HG02610 (cell line): ENCODE data around the gene RNF2.
"Not testable (repeated sequence)": the region's sequence is repeated elsewhere in the genome, so short reads cannot be mapped to it uniquely, and the experiment has no call there.

Source experiments
- ATAC-seq: cut with Tn5 transposase; IDR thresholded peaks from one replicate; pipeline ENCODE4 v1.9.1; 2021; ENCODE audit warnings: mild to moderate bottlenecking, moderate library complexity; ENCODE audit not compliant: unreplicated experiment

RNF2 gene

DNA sequence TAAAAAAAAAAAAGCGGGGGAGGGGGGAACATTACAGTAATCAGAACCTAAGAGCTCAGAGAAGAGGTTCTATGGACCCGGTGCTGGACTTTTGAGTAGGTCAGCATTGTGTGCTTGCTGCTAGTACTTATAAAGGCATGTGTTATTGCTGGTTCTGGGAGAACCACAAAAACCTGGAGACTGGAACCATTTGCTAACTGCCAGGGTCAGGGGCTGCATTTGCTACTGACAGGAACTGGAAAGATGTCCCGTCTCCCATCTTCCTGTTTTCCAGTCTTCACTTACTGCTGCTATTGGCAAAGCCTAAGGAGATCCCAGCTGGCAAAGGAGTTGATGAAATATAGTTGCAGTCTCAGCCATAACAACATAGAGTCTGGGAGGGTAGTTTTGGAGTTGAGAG lies 4.3 kb downstream of the RNF2 start:
- no peak for ATAC-seq

GRCh38 chr1:185050823-185051451 lies 5.6 kb downstream of the RNF2 start:
- ATAC-seq = no peak

GRCh38 chr1:185053204-185053603 lies 7.8 kb downstream of the RNF2 start:
- no peak for ATAC-seq

DNA sequence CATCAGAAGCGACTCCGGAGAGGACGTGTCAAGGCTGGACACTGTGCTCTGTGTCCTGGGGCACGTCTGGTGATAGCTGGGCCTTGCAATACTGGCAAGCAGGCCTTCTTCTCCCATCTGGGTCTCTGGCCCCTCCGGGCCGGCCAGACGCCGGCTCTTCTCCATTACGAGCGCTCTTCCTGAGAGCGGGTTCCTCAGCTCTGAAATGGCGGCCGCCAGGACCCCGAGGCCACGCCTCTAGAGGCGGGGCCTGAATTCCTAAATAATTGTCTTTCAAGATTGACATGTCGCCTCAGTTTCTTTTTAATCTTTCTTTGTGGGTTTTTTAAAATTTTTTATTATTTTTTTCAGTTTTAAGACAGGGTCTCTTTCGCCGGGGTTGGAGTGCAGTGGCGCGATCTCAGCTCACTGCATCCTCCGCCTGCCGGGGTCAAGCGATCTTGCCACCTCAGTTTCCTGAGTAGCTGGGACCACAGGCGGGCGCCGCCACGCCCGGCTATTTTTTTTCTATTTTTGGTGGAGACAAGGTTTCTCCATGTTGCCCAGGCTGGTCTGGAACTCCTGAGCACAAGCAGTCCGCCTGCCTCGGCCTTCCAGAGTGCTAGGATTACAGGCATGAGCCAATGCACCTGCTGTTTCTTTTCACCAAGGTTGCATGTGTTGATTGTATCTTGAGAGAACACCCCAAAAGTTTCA lies 9.2 kb downstream of the RNF2 start:
- ATAC-seq = no peak

DNA sequence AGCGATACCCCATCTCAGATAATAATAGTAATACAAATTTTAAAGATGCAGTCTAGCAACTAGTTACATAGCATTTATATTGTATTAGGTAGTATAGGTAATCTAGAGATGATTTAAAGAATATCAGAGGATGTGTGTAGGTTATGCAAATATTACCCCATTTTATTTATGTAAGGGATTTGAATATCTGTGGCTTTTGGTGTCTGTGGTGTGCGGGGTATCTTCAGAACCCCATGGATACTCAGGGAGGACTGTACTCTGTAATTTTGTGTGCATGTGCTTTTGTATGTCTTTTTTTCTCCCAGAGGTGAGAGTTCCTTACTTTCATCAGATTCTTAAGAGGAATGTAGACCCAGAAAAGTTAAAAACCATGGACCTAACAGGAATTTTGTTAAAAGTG lies 12.8 kb downstream of the RNF2 start:
- peak; percentile 44 for ATAC-seq

DNA sequence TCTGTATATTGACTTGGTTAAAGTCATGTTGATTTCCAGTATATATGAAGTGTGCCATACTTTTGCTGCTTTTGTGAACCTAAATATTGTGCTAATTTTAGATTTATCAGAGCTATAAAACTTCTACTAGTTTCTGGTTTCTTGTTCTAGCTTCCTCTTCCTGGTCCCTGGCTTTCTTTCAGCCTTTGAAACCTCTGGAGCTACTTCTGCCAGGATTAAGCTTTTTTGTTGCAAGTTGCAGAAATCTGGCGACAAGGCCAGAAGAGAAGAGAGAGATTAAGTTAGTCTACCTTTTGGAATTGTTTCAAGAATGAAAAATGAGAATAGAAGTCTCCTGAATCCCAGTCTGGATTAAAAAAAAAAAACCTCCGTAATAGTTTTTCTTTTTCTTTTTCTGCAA lies 13.5 kb downstream of the RNF2 start:
- ATAC-seq = no peak

DNA sequence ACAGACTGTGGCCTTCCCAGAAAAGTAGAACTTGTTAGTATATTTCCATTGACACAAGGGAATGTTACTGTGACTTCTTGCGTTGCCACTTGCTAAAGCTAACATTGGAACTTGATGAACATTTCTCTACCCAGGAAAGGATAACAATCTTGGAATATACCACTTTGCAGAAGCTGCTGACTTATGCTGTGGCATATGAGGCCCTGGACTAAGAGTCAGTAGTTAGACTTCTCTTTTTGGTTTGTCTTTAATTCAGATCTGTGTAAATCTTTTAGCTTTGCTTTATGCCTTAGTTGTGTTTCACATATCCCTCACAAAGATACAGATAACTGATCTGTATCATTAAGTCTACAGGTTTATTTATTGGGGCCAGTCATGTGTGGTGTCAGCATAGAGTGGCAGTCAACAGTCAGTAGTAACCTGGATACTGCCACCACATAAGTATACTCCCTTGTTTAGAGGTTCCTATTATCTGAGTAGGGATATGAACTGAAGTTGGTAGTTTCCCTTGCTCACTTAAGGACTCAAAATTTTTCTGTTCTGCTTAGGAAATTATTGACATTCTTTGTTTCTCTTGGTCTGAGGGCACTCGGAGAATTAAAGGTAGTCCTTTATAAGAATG lies 14.7 kb downstream of the RNF2 start:
- ATAC-seq = peak; percentile 56

DNA sequence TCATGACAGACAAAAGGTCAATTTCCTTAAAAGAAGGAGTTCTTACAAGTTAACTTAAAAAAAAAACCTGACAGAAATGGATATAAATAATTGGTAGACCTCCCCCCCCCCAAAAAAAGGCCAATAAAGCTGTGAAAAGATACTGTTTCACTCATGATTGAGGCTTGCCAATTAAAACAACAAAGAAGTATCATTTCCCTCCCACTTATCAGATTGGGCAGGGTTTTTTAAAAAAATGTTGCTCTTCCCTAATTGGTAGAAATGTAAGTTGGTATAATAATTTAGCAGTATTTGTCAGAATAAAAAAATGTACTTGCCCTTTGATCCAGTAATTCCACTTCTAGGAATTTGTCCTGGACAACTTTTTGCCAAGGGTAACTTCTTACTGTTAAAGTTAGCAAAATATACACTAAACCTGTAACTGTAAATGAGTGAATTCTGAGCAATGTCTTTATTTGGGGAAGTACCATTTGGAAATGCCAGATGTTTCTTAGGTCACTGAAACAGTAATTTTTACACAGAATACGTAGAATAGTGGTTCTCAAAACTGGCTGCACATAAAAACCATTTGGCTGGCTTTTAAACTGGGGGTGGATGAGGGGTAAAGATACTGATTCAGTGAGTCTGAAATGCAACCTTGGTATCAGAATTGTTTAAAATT lies 17.5 kb downstream of the RNF2 start:
- peak; percentile 44 for ATAC-seq

GRCh38 chr1:185063719-185064118 lies 18.4 kb downstream of the RNF2 start:
- no peak for ATAC-seq

- ATAC-seq = not testable (repeated sequence)
Measured at GRCh38 chr1:185065006-185065405, 19.6 kb downstream of the RNF2 start.

- no peak for ATAC-seq
Measured at GRCh38 chr1:185066181-185066580, 20.8 kb downstream of the RNF2 start.

DNA sequence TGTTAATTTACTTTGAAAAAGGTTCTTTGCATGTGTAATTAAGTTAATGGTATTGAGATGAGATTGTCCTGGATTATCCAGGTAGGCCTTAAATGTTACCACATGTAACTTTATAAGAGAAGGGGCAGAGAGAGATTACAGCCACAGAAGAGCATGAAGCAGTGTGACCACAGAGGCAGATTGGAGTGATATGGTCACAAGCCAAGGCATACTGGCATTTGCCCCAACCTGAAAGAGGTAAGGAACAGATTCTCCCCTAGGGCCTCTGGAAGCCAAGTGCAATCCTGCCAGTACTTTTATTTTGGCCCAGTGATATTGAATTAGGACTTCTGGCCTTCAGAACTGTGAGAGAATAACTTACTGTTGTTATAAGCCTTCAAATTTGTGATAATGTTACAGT lies 23.0 kb downstream of the RNF2 start:
- ATAC-seq = no peak

DNA sequence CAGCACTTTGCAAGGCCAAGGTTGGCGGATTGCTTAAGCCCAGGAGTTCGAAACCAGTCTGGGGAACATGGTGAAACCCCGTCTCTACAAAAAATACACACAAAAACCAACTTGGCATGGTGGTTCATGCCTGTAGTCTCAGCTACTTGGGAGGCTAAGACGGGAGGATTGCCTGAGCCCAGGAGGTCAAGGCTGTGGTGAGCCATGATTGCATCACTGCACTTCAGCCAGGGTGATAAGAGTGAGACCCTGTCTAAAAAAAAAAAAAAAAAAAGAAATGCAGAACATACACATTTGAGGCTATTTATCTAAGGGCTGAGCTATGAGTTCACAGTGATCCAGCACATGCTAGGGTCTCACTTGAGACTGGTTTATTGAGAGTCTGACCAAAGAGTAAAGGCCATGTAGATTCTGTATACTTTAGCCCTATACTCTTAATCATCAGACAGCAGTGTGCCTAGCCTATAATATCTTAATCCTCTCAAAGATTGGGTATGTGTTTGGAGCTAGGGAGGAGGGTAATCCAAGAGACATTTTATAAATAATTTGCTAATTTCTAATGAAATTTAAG lies 23.9 kb downstream of the RNF2 start:
- no peak for ATAC-seq

DNA sequence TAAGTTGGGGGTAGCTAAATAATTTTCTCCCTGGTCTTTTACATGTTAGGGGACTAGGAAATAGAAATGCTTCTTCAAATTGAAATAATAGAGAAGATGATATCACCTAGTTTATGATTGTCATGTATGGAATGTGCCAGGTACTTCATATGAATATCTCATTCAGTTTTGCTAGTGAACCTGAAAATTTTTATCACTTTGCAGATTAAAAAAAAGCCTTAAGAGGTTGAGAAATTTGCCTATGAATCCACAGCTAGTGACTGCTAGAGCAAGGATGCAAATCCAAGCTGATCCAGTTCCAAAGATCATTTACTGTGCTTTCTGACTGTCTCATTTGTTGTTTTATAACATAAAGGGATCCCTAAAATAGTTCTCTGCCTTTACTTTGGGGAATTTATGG lies 24.7 kb downstream of the RNF2 start:
- no peak for ATAC-seq

- no peak for ATAC-seq
Measured at GRCh38 chr1:185073725-185074124, 28.4 kb downstream of the RNF2 start.

DNA sequence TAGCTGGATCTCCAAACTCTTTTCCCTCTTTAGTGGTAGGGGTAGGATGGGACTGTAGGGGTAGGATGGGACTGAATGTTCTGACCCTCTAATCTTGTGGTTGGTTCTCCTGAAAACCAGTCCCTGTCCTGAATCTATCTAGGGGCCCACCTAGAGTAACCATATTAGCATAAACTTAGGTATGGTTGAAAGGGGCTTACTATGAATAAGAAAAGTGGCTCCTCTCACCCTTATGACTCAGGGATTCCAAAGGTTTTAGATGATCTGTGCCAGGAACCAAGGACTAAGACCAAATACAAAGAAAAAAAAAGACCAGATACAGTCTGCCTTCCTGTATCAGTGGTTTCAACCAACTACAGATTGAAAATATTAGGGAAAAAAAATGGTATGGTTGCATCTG lies 28.9 kb downstream of the RNF2 start:
- ATAC-seq = no peak

- no peak for ATAC-seq
Measured at GRCh38 chr1:185075476-185075875, 30.1 kb downstream of the RNF2 start.

DNA sequence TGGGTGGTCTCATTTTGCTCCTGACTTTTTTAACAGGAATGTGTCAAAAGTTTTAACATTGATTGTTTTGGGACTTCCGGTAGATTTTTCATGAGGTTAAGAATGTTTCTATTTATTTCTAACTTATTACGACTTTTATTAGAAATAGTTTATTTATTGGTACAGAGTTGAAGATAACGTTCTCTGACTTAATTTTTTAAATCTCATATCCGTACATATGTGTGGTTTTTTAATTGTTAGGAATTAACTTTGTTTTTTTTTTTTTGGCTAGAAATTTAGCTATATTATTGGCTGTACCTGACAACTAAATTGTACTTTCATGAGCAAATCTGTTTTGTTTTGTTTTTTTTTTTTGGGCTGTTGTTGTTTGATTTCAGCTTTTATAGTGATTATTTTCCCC lies 32.0 kb downstream of the RNF2 start:
- ATAC-seq = no peak

- no peak for ATAC-seq
Measured at GRCh38 chr1:185080422-185080821, 35.1 kb downstream of the RNF2 start.

- no peak for ATAC-seq
Measured at GRCh38 chr1:185083818-185084217, 38.5 kb downstream of the RNF2 start.

DNA sequence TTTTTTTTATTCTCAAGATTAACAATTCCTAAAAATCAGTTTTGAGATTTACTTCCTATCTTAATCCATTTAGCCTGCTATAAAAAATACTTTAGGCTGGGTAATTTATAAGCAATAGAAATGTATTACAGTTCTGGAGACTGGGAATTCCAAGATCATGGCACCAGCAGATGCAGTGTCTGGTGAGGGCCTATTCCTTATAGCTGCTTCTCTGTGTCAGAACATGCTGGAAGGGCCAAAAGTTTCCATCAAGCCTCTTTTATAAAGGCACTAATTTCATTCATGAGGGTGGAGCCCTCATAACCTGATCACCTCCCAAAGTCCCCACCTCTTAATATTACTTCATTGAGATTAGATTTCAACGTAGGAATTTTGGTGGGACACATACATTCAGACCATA lies 41.7 kb downstream of the RNF2 start:
- no peak for ATAC-seq

DNA sequence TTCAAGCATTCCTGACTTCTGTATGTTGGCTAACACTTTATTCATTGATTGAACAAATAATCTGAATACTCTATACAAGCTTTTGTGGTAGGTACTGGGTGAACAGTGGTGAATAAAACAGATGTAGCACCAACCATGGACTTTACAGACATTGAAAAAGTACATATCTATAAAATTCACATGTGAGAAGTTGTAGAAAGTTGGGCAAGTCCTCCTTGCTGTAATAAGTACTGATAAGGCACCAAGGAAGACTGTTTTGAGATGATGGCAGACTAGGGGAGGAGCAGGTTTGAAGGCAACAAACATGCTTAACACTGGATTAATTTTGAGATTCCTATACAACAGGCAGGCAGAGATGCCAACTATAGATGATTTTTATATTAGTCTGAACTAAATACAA lies 42.4 kb downstream of the RNF2 start:
- ATAC-seq = no peak
